Measurements from ENCODE around the gene TUBD1. TPM values are rescaled to one million over a fixed set of nuclear protein-coding genes. Genes with fewer than 3 reads are reported as not detected.

Gene TUBD1
- total and polyA plus RNA-seq, 2 of the 13 experiments (the other 11 are each of a cell fraction or from before 2014, with no cell fraction given), result 18.2 to 25.9 TPM

DNA sequence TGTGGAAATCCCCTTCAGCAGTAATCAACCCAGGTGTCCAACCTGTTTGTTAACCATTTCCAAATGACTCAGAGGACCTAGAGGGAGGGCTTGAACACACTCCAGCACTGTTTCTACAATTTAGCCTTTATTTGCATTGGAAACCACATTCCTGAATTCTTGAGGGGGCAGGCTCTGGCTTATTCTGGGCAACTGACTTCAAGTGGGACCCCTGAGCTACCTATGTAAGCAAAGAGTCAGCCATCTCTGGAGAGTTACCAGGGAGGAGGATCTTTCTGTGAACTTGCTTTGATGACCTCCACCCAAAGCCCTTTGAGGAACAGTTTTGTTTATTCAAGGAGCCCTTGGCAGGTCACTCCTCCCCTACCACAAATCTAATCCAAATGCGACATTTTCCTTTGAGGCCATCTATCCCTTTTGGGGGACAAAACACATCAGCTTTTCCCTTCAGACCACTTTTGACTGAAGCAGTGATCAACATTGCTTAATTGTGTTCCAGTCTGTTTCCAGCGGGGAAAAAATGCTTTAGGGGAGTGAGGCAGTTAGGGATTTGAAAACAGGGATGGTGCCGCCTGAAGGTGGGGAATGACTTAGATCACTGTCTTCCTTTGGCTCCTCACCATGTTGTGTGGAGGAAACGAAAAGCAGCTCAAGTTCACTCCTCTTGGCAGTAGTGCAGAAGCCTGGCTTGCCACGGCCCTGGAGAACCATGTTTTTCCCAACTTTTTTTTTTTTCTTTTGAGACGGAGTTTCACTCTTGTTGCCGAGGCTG, 46.2 kb downstream of the TUBD1 start (continued):
- TF ChIP-seq MAZ (IDR thresholded peaks at IDR 0.05; ENCODE audit: borderline replicate concordance, low read depth, low read length), result peak; percentile 26; the same call in 1 of the 2 replicates
- no peak for TF ChIP-seq MAZ (CRISPR knock-in tag; IDR thresholded peaks at IDR 0.05; ENCODE audit: low read depth)
- TF ChIP-seq RBM39 (IDR thresholded peaks at IDR 0.05; ENCODE audit: low read depth, low read length, poor library complexity, severe bottlenecking), result no peak
- no peak for TF ChIP-seq ZNF749 (CRISPR knock-in tag; IDR thresholded peaks at IDR 0.05; ENCODE audit: borderline replicate concordance)
- TF ChIP-seq ZNF629 (CRISPR knock-in tag; conservative IDR thresholded peaks at IDR 0.05), result 0 out of 2 replicates have a peak, but pooled peaks have one; percentile 12
- TF ChIP-seq RFX1 (IDR thresholded peaks at IDR 0.05), result no peak
- no peak for TF ChIP-seq ZNF577 (CRISPR knock-in tag; IDR thresholded peaks at IDR 0.05; ENCODE audit: borderline replicate concordance, low read depth)
- peak; percentile 21 for TF ChIP-seq CBX1 (IDR thresholded peaks at IDR 0.05; ENCODE audit: low read depth)
- TF ChIP-seq CHCHD3 (CRISPR knock-in tag; IDR thresholded peaks at IDR 0.05), result no peak
- TF ChIP-seq TBL1XR1 (IDR thresholded peaks at IDR 0.05; ENCODE audit: borderline replicate concordance, low read length, partially characterized antibody), result peak; percentile 9
- TF ChIP-seq ZNF256 (CRISPR knock-in tag; conservative IDR thresholded peaks at IDR 0.05), result 0 out of 2 replicates have a peak, but pooled peaks have one; percentile 90
- peak; percentile 8; the same call in 1 of the 2 replicates for TF ChIP-seq BHLHE40 (IDR thresholded peaks at IDR 0.05; ENCODE audit: low read length)
- peak; percentile 44; the same call in 1 of the 2 replicates for TF ChIP-seq ZFX (CRISPR knock-in tag; IDR thresholded peaks at IDR 0.05; ENCODE audit: low read depth)
- peak; percentile 56; the same call in 1 of the 2 replicates for TF ChIP-seq ZNF12 (CRISPR knock-in tag; IDR thresholded peaks at IDR 0.05)
- TF ChIP-seq ZNF225 (CRISPR knock-in tag; IDR thresholded peaks at IDR 0.05), result no peak; the same call in 1 of the 2 replicates
- TF ChIP-seq, protein P1, sequence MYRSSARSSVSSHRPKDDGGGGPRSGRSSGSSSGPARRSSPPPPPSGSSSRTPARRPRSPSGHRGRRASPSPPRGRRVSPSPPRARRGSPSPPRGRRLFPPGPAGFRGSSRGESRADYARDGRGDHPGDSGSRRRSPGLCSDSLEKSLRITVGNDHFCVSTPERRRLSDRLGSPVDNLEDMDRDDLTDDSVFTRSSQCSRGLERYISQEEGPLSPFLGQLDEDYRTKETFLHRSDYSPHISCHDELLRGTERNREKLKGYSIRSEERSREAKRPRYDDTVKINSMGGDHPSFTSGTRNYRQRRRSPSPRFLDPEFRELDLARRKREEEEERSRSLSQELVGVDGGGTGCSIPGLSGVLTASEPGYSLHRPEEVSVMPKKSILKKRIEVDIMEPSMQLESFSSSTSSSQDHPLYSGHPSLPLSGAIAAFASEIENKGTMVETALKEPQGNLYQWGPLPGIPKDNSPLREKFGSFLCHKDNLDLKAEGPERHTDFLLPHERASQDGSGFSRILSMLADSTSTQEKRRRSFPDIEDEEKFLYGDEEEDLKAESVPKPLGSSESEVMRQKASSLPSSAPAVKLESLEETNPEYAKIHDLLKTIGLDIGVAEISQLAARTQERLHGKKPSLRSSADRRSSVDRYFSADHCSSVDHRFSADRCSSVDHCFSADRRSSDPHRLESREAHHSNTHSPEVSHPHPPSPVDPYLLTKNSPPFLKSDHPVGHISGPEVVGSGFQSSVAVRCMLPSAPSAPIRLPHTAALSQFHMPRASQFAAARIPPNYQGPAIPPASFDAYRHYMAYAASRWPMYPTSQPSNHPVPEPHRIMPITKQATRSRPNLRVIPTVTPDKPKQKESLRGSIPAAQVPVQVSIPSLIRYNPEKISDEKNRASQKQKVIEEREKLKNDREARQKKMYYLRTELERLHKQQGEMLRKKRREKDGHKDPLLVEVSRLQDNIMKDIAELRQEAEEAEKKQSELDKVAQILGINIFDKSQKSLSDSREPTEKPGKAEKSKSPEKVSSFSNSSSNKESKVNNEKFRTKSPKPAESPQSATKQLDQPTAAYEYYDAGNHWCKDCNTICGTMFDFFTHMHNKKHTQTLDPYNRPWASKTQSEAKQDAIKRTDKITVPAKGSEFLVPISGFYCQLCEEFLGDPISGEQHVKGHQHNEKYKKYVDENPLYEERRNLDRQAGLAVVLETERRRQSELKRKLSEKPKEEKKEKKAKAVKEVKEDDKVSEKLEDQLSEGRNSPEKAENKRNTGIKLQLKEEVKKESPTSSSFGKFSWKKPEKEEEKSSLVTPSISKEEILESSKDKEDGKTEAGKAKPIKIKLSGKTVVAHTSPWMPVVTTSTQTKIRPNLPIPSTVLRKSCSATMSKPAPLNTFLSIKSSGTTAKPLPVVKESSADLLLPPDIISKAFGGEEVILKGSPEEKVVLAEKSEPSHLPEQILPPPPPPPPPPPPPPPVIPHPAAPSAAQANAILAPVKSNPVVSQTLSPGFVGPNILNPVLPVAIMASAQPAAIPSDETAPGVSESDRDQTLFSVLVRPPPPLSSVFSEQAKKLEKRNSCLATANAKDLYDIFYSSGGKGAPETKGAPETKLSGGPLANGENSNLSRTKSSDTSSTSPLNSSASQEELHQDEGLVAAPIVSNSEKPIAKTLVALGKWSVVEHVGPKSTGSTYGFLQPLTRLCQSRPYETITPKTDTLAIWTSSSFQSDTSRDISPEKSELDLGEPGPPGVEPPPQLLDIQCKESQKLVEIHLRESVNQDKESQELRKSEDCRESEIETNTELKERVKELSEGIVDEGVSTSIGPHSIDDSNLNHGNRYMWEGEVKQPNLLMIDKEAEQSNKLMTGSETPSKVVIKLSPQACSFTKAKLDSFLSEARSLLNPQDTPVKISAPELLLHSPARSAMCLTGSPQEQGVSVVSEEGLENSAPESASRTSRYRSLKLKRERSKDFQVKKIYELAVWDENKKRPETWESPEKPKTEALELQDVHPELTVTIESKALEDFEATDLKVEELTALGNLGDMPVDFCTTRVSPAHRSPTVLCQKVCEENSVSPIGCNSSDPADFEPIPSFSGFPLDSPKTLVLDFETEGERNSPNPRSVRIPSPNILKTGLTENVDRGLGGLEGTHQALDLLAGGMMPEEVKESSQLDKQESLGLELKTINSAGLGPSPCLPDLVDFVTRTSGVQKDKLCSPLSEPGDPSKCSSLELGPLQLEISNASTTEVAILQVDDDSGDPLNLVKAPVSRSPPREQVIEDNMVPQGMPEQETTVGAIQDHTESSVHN (CRISPR knock-in tag; IDR thresholded peaks at IDR 0.05), result no peak
- TF ChIP-seq, protein P2, sequence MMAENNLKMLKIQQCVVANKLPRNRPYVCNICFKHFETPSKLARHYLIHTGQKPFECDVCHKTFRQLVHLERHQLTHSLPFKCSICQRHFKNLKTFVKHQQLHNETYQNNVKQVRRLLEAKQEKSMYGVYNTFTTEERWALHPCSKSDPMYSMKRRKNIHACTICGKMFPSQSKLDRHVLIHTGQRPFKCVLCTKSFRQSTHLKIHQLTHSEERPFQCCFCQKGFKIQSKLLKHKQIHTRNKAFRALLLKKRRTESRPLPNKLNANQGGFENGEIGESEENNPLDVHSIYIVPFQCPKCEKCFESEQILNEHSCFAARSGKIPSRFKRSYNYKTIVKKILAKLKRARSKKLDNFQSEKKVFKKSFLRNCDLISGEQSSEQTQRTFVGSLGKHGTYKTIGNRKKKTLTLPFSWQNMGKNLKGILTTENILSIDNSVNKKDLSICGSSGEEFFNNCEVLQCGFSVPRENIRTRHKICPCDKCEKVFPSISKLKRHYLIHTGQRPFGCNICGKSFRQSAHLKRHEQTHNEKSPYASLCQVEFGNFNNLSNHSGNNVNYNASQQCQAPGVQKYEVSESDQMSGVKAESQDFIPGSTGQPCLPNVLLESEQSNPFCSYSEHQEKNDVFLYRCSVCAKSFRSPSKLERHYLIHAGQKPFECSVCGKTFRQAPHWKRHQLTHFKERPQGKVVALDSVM (CRISPR knock-in tag; IDR thresholded peaks at IDR 0.05), result no peak
- no peak for TF ChIP-seq REL (CRISPR knock-in tag; conservative IDR thresholded peaks at IDR 0.05)
- no peak for TF ChIP-seq ZNF841 (CRISPR knock-in tag; IDR thresholded peaks at IDR 0.05; ENCODE audit: borderline replicate concordance)
- peak; percentile 65; the same call in 1 of the 2 replicates for TF ChIP-seq ZNF777 (CRISPR knock-in tag; IDR thresholded peaks at IDR 0.05)
